T-cell (primary cell): ENCODE data around the gene MAPT. TPM values are rescaled to one million over a fixed set of nuclear protein-coding genes. Genes with fewer than 3 reads are reported as not detected.

ENCODE experiments used
- ATAC-seq, 4 experiments: fragments of 200-7000 bp in 3 of 4; fragments of 150-1000 bp in 1 of 4; cut with Tn5 transposase; replicated peaks in 1 of 4; 1 replicate in 3 of 4; 2 replicates in 1 of 4; pipeline ENCODE4 v1.10.0; 2021; ENCODE audit warnings: moderate library complexity in 3 of 4, mild to moderate bottlenecking in 2 of 4, moderate number of reproducible peaks in 1 of 4
- CTCF ChIA-PET, 2 donors: fragments of 300-600 bp; sonication (Branson Sonifier 250); formaldehyde crosslinking; loops; one replicate each; lab custom pipeline; 2022; ENCODE audit warnings: antibody characterized with exemption in 2 of 2; lab: Charles Lee
- POLR2A ChIA-PET, 2 donors: fragments of 300-600 bp; sonication (Branson Sonifier 250); formaldehyde crosslinking; loops; one replicate each; lab custom pipeline; 2022; ENCODE audit warnings: antibody characterized with exemption in 2 of 2; lab: Charles Lee
- DNase-seq, 35 experiments: peaks; one replicate each; pipeline versions ENCODE4 v3.0.0 to v3.0.0-alpha.2; 2013 to 2023
- H3K27ac ChIP-seq: one replicate; pipeline ENCODE4 v1.5.1; 2013; ENCODE audit warnings: low read length
- H3K27me3 ChIP-seq, 2 experiments: replicated peaks in 1 of 2; 1 replicate in 1 of 2; 2 replicates in 1 of 2; pipeline versions ENCODE4 v1.6.1 to v1.7.0; 2013; ENCODE audit warnings: low read length in 1 of 2, mixed read lengths in 1 of 2; ENCODE audit not compliant: control insufficient read depth in 2 of 2, insufficient read depth in 2 of 2; ENCODE audit errors: extremely low read depth in 1 of 2
- H3K36me3 ChIP-seq, 2 donors: 1 replicate in 1 of 2; 2 replicates in 1 of 2; pipeline versions ENCODE4 v1.6.1 to v1.7.0; 2013; ENCODE audit warnings: low read length in 1 of 2; ENCODE audit not compliant: control insufficient read depth in 2 of 2, insufficient read depth in 1 of 2; ENCODE audit errors: extremely low read depth in 1 of 2
- H3K4me1 ChIP-seq, 2 experiments: 1 replicate in 1 of 2; 2 replicates in 1 of 2; pipeline versions ENCODE4 v1.6.1 to v1.7.0; 2013; ENCODE audit warnings: low read length in 2 of 2, mixed read lengths in 1 of 2; ENCODE audit not compliant: insufficient read depth in 2 of 2, control insufficient read depth in 1 of 2; ENCODE audit errors: extremely low read depth in 1 of 2
- H3K4me3 ChIP-seq, 2 donors: 1 replicate in 1 of 2; 2 replicates in 1 of 2; pipeline versions ENCODE4 v1.5.1 to v1.7.0; 2013; ENCODE audit warnings: mild to moderate bottlenecking in 2 of 2, low read length in 1 of 2, moderate library complexity in 1 of 2; ENCODE audit not compliant: control insufficient read depth in 1 of 2; ENCODE audit errors: extremely low read depth in 1 of 2
- H3K9me3 ChIP-seq: 2 replicates; pipeline ENCODE4 v1.7.0; 2013
- H3K27ac Mint-ChIP-seq, 2 donors: one replicate each; pipeline ENCODE4 v1.8.0; 2020 to 2021; ENCODE audit warnings: mild to moderate bottlenecking in 2 of 2, mixed read lengths in 2 of 2
- H3K27me3 Mint-ChIP-seq, 2 donors: one replicate each; pipeline ENCODE4 v1.8.0; 2021 to 2022; ENCODE audit warnings: mixed read lengths in 2 of 2
- H3K36me3 Mint-ChIP-seq: one replicate; pipeline ENCODE4 v1.8.0; 2021; ENCODE audit warnings: mixed read lengths
- H3K4me1 Mint-ChIP-seq, 3 donors: one replicate each; pipeline ENCODE4 v1.8.0; 2020 to 2022; ENCODE audit warnings: mixed read lengths in 3 of 3, mild to moderate bottlenecking in 1 of 3
- H3K4me3 Mint-ChIP-seq, 3 donors: one replicate each; pipeline ENCODE4 v1.8.0; 2020 to 2022; ENCODE audit warnings: mild to moderate bottlenecking in 3 of 3, mixed read lengths in 3 of 3, moderate library complexity in 3 of 3
- H3K9me3 Mint-ChIP-seq, 3 donors: one replicate each; pipeline ENCODE4 v1.8.0; 2020 to 2022; ENCODE audit warnings: mixed read lengths in 3 of 3
- WGBS: methylation state at CpG from one replicate; pipeline ENCODE4 v1.1.5; 2013; ENCODE audit warnings: missing lambda C conversion rate; ENCODE audit not compliant: insufficient coverage; 5-methylcytosine and 5-hydroxymethylcytosine counted together
- total RNA-seq, 35 experiments: library from RNA in 6 of 35; stranded (reverse) in 6 of 35; fragments of 120-200 nt in 1 of 35; gene quantifications; one replicate each; pipeline versions ENCODE4 v1.2.1 to v1.2.4 and lab custom pipeline; 2013 to 2026

Gene MAPT
- total RNA-seq, 5 donors from 2014 or later (not counting 1 experiment from before 2014, with no cell fraction given) = 0.86 to 1.8 (median 1.2) TPM

DNA sequence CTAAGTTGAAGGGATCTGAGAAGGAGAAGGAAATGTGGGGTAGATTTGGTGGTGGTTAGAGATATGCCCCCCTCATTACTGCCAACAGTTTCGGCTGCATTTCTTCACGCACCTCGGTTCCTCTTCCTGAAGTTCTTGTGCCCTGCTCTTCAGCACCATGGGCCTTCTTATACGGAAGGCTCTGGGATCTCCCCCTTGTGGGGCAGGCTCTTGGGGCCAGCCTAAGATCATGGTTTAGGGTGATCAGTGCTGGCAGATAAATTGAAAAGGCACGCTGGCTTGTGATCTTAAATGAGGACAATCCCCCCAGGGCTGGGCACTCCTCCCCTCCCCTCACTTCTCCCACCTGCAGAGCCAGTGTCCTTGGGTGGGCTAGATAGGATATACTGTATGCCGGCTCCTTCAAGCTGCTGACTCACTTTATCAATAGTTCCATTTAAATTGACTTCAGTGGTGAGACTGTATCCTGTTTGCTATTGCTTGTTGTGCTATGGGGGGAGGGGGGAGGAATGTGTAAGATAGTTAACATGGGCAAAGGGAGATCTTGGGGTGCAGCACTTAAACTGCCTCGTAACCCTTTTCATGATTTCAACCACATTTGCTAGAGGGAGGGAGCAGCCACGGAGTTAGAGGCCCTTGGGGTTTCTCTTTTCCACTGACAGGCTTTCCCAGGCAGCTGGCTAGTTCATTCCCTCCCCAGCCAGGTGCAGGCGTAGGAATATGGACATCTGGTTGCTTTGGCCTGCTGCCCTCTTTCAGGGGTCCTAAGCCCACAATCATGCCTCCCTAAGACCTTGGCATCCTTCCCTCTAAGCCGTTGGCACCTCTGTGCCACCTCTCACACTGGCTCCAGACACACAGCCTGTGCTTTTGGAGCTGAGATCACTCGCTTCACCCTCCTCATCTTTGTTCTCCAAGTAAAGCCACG lies 133.0 kb downstream of the MAPT start:
- ATAC-seq (no peak), DNase-seq (no peak)
- ChIA-PET CTCF (interaction anchor here in 1 of 2 donors (0.7 kb wide), 1 partner anchor 245 kb away, joined by 3 read pairs; no protein-coding TSS in a partner anchor), POLR2A (no interaction called here)
- Mint-ChIP-seq H3K27me3 (no peaks in the 10 kb centered on the region), H3K4me3 (no peak overlapping the region), H3K36me3 (peaks cover 39% of the 10 kb centered on the region), H3K4me1 (peaks cover 10 to 33% (median 25%) of the 10 kb centered on the region in 3 donors), H3K9me3 (no peaks in the 10 kb centered on the region), H3K27ac (peak overlapping the region; percentile 52 to 71)
- Histone ChIP-seq H3K36me3 (peaks cover 21 to 47% of the 10 kb centered on the region in 2 donors), H3K9me3 (no peaks in the 10 kb centered on the region), H3K27ac (no peak overlapping the region), H3K27me3 (no peaks in the 10 kb centered on the region), H3K4me3 (no peak overlapping the region), H3K4me1 (peaks cover 0 to 3% of the 10 kb centered on the region in 2 experiments)
- 83% methylated on average over 3 of the region's 12 CpGs for WGBS

DNA sequence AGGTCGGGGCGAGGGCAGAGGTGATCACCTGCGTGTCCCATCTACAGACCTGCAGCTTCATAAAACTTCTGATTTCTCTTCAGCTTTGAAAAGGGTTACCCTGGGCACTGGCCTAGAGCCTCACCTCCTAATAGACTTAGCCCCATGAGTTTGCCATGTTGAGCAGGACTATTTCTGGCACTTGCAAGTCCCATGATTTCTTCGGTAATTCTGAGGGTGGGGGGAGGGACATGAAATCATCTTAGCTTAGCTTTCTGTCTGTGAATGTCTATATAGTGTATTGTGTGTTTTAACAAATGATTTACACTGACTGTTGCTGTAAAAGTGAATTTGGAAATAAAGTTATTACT lies 133.6 kb downstream of the MAPT start:
- H3K36me3 ChIP-seq = peaks cover 21 to 49% of the 10 kb centered on the region in 2 donors
- Mint-ChIP-seq H3K36me3 (peaks cover 43% of the 10 kb centered on the region), H3K27me3 (no peaks in the 10 kb centered on the region), H3K27ac (peak overlapping the region in 1 of 2 donors; percentile 52), H3K4me1 (peaks cover 10 to 32% (median 28%) of the 10 kb centered on the region in 3 donors), H3K9me3 (no peaks in the 10 kb centered on the region), H3K4me3 (no peak overlapping the region)
- peaks cover 0 to 3% of the 10 kb centered on the region in 2 experiments for H3K4me1 ChIP-seq
- ChIA-PET POLR2A (no interaction called here), CTCF (interaction anchor here in 1 of 2 donors (0.5 to 0.7 kb wide), 2 partner anchors 14 to 244 kb away, joined by 3 read pairs; no protein-coding TSS in a partner anchor)
- H3K27me3 ChIP-seq = no peaks in the 10 kb centered on the region
- H3K4me3 ChIP-seq = no peak overlapping the region
- no CpG with 5 or more reads among the region's 4 CpGs for whole genome bisulfite sequencing
- no peak for DNase-seq
- no peak for ATAC-seq
- H3K27ac ChIP-seq = no peak overlapping the region
- no peaks in the 10 kb centered on the region for H3K9me3 ChIP-seq

GRCh38 chr17:46028374-46028773 lies 134.0 kb downstream of the MAPT start:
- POLR2A ChIA-PET = interaction anchor here in 1 of 2 donors (0.6 kb wide), 1 partner anchor 144 kb away, joined by 4 read pairs; no protein-coding TSS in a partner anchor

GRCh38 chr17:46028981-46029565 lies 134.7 kb downstream of the MAPT start:
- H3K36me3 ChIP-seq = peaks cover 21 to 58% of the 10 kb centered on the region in 2 donors
- no peak overlapping the region for H3K4me3 Mint-ChIP-seq
- H3K27me3 ChIP-seq = no peaks in the 10 kb centered on the region
- POLR2A ChIA-PET = interaction anchor here (0.6 to 0.7 kb wide), 2 partner anchors 13 to 144 kb away, joined by 4 to 6 read pairs; no protein-coding TSS in a partner anchor
- no peak overlapping the region for H3K27ac ChIP-seq
- peaks cover 10 to 30% (median 29%) of the 10 kb centered on the region in 3 donors for H3K4me1 Mint-ChIP-seq
- DNase-seq (no peak), ATAC-seq (peak in 1 of 4 experiments; percentile 43)
- no peaks in the 10 kb centered on the region for H3K27me3 Mint-ChIP-seq
- peaks cover 48% of the 10 kb centered on the region for H3K36me3 Mint-ChIP-seq
- no peaks in the 10 kb centered on the region for H3K9me3 Mint-ChIP-seq
- peaks cover 0 to 3% of the 10 kb centered on the region in 2 experiments for H3K4me1 ChIP-seq
- H3K4me3 ChIP-seq = no peak overlapping the region
- peak overlapping the region; percentile 64 to 75 for H3K27ac Mint-ChIP-seq
- whole genome bisulfite sequencing = no CpG with 5 or more reads among the region's 4 CpGs
- CTCF ChIA-PET = no interaction called here
- H3K9me3 ChIP-seq = no peaks in the 10 kb centered on the region

More at GRCh38 chr17:46028374-46028773, 134.0 kb downstream of the MAPT start:
- no peaks in the 10 kb centered on the region for H3K27me3 ChIP-seq
- H3K4me3 ChIP-seq = no peak overlapping the region
- no peaks in the 10 kb centered on the region for H3K9me3 Mint-ChIP-seq
- peak overlapping the region; percentile 15 to 52 for H3K27ac Mint-ChIP-seq
- CTCF ChIA-PET = interaction anchor here in 1 of 2 donors (0.5 to 0.7 kb wide), 2 partner anchors 14 to 244 kb away, joined by 3 read pairs; no protein-coding TSS in a partner anchor
- 100% methylated on average over 2 of the region's 3 CpGs for WGBS
- H3K36me3 ChIP-seq = peaks cover 21 to 51% of the 10 kb centered on the region in 2 donors
- no peak overlapping the region for H3K4me3 Mint-ChIP-seq
- H3K27me3 Mint-ChIP-seq = no peaks in the 10 kb centered on the region
- H3K27ac ChIP-seq = no peak overlapping the region
- H3K36me3 Mint-ChIP-seq = peaks cover 47% of the 10 kb centered on the region
- no peaks in the 10 kb centered on the region for H3K9me3 ChIP-seq
- DNase-seq (no peak), ATAC-seq (no peak)
- peaks cover 0 to 3% of the 10 kb centered on the region in 2 experiments for H3K4me1 ChIP-seq
- H3K4me1 Mint-ChIP-seq = peaks cover 10 to 32% (median 29%) of the 10 kb centered on the region in 3 donors

DNA sequence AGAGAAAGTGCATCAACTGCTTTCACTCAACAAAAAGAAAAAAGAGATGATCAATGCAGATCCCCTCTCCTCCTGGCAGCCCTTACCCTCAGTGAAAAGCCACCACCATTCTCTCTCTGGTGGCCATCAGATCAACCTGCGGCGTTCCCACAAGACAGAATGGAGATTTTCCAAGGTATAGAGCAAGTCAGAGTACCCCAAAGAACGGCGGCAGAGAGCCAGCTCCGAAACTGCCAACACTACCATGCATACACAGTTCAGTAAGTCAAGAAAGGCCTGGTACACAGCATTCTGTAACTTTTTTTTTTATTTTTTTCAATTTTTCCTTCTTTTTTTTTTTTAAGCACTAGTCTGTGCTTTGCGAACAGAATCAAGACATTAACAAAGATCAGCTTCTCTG lies 135.3 kb downstream of the MAPT start:
- H3K4me3 Mint-ChIP-seq = no peak overlapping the region
- no peaks in the 10 kb centered on the region for H3K9me3 ChIP-seq
- H3K27me3 Mint-ChIP-seq = no peaks in the 10 kb centered on the region
- H3K36me3 Mint-ChIP-seq = peaks cover 53% of the 10 kb centered on the region
- H3K4me3 ChIP-seq = no peak overlapping the region
- no peaks in the 10 kb centered on the region for H3K9me3 Mint-ChIP-seq
- DNase-seq (no peak), ATAC-seq (no peak)
- peak overlapping the region; percentile 64 to 75 for H3K27ac Mint-ChIP-seq
- peaks cover 21 to 64% of the 10 kb centered on the region in 2 donors for H3K36me3 ChIP-seq
- ChIA-PET POLR2A (interaction anchor here (0.6 to 0.7 kb wide), 3 partner anchors 14 to 981 kb away, joined by 3 to 6 read pairs (median 3); no protein-coding TSS in a partner anchor), CTCF (interaction anchor here in 1 of 2 donors (0.6 kb wide), 1 partner anchor 1250 kb away, joined by 3 read pairs; no protein-coding TSS in a partner anchor)
- H3K4me1 ChIP-seq = peaks cover 0 to 3% of the 10 kb centered on the region in 2 experiments
- 96% methylated on average over 5 of the region's 6 CpGs for WGBS
- no peak overlapping the region for H3K27ac ChIP-seq
- H3K4me1 Mint-ChIP-seq = peaks cover 10 to 32% (median 30%) of the 10 kb centered on the region in 3 donors
- H3K27me3 ChIP-seq = no peaks in the 10 kb centered on the region

DNA sequence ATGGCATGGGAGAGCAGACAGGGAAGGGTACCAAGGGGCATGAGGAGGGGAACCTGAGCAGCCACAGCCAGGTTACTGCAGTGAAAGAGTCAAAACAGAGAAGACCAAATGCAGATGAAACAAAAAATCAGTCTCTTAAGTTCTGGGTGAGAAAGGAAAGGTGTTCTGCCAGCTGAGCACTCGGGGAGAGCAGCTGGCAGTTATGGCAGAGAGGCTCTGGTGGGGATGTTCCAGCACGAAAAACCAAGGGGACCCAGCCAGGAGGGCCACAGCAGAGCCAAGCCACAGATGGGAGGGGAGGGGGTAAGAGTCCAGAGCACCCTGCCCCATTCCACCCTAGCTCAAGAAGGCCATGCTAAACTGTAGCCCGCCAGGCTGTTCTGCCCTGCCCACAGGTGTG lies 136.4 kb downstream of the MAPT start:
- no peaks in the 10 kb centered on the region for H3K27me3 Mint-ChIP-seq
- H3K4me1 Mint-ChIP-seq = peaks cover 10 to 35% (median 32%) of the 10 kb centered on the region in 3 donors

More for the DNA sequence above, 136.4 kb downstream of the MAPT start:
- Histone ChIP-seq H3K27ac (no peak overlapping the region), H3K36me3 (peaks cover 17 to 75% of the 10 kb centered on the region in 2 donors), H3K4me1 (peaks cover 0 to 3% of the 10 kb centered on the region in 2 experiments), H3K4me3 (no peak overlapping the region), H3K27me3 (no peaks in the 10 kb centered on the region), H3K9me3 (no peaks in the 10 kb centered on the region)
- H3K4me3 Mint-ChIP-seq = no peak overlapping the region
- no CpG with 5 or more reads among the region's 3 CpGs for WGBS
- ChIA-PET POLR2A (no interaction called here), CTCF (no interaction called here)
- ATAC-seq (no peak), DNase-seq (no peak)
- peak overlapping the region; percentile 0 to 30 for H3K27ac Mint-ChIP-seq
- H3K36me3 Mint-ChIP-seq = peaks cover 62% of the 10 kb centered on the region
- no peaks in the 10 kb centered on the region for H3K9me3 Mint-ChIP-seq
